Astrocyte (in vitro differentiated cells and primary cell): ENCODE data around the gene SLC25A26.

Experiments used
- CTCF ChIP-seq: IDR thresholded peaks from 2 replicates; pipeline ENCODE4 v1.5.1; 2011; ENCODE audit warnings: low read depth, mild to moderate bottlenecking, inconsistent platforms, low read length, moderate library complexity; ENCODE audit not compliant: insufficient read depth
- EZH2 ChIP-seq: IDR thresholded peaks from 2 replicates; pipeline ENCODE4 v1.6.1; 2012; ENCODE audit warnings: mild to moderate bottlenecking, low read length, inconsistent platforms; ENCODE audit not compliant: insufficient read depth

- TF ChIP-seq CTCF (no peak), EZH2 (no peak)
Measured at GRCh38 chr3:66354001-66354400, 133.2 kb downstream of the SLC25A26 start.
